Lung (tissue), 12 donors: ENCODE data around the gene SCGB3A1. TPM values are rescaled to one million over a fixed set of nuclear protein-coding genes. Genes with fewer than 3 reads are reported as not detected.

Experiments
- ATAC-seq: fragments of 200-7000 bp; cut with Tn5 transposase; one replicate; pipeline ENCODE4 v1.9.1; 2020; ENCODE audit warnings: moderate number of reproducible peaks; ENCODE audit not compliant: insufficient read depth, low FRiP score
- DNase-seq, 3 donors: peaks; one replicate each; pipeline ENCODE4 v3.0.0-alpha.2; 2013 to 2017
- H3K27ac ChIP-seq, 2 donors: one replicate each; pipeline ENCODE4 v1.5.1; 2013; ENCODE audit warnings: mild to moderate bottlenecking in 2 of 2, moderate library complexity in 2 of 2, control low read depth in 1 of 2, inconsistent platforms in 1 of 2, low read depth in 1 of 2, low read length in 1 of 2
- H3K27me3 ChIP-seq, 3 donors: one replicate each; pipeline ENCODE4 v1.5.1; 2013; ENCODE audit warnings: low read length in 2 of 3; ENCODE audit not compliant: control insufficient read depth in 3 of 3, insufficient read depth in 3 of 3
- H3K36me3 ChIP-seq, 4 donors: one replicate each; pipeline ENCODE4 v1.5.1; 2013; ENCODE audit warnings: low read length in 4 of 4, mild to moderate bottlenecking in 1 of 4, moderate library complexity in 1 of 4; ENCODE audit not compliant: control insufficient read depth in 4 of 4, insufficient read depth in 4 of 4
- H3K4me1 ChIP-seq, 5 donors: one replicate each; pipeline ENCODE4 v1.5.1; 2013; ENCODE audit warnings: low read length in 5 of 5, mild to moderate bottlenecking in 2 of 5, moderate library complexity in 1 of 5; ENCODE audit not compliant: control insufficient read depth in 5 of 5, insufficient read depth in 5 of 5
- H3K4me3 ChIP-seq: one replicate; pipeline ENCODE4 v1.5.1; 2013; ENCODE audit warnings: mild to moderate bottlenecking, control low read depth, moderate library complexity
- H3K9ac ChIP-seq, 2 donors: one replicate each; pipeline ENCODE4 v1.5.1; 2013; ENCODE audit warnings: low read length in 2 of 2, control low read depth in 1 of 2; ENCODE audit not compliant: insufficient read depth in 1 of 2
- H3K9me3 ChIP-seq, 4 donors: one replicate each; pipeline ENCODE4 v1.5.1; 2013; ENCODE audit warnings: low read length in 3 of 4, mild to moderate bottlenecking in 1 of 4, moderate library complexity in 1 of 4; ENCODE audit not compliant: control insufficient read depth in 4 of 4, insufficient read depth in 3 of 4
- WGBS, 2 donors: extraction: QIAGEN DNeasy Blood & Tissue Kit; methylation state at CpG; one replicate each; pipeline ENCODE4 v1.1.7; 2013; 5-methylcytosine and 5-hydroxymethylcytosine counted together
- polyA plus RNA-seq, 2 donors: library from polyadenylated mRNA; stranded (reverse); fragments of 200-250 nt; gene quantifications; one replicate each; pipeline ENCODE4 v1.2.1, GENCODE V29; 2013
- total RNA-seq, 2 donors: library from RNA; depleted of rRNA in 1 of 2; stranded (reverse); fragments of >200 nt in 1 of 2; gene quantifications; one replicate each; pipeline ENCODE4 v1.2.1, GENCODE V29; 2014 to 2021
- TF ChIP-seq, protein P1 (sequence below): IDR thresholded peaks from 2 replicates; pipeline ENCODE4 v1.5.1; 2012; ENCODE audit warnings: mild to moderate bottlenecking; ENCODE audit errors: control extremely low read depth, extremely low read depth
- donor health status: control.
- donor health status: control.
- donor health status: Bipolar disorder and iron deficiency.
- donor health status: healthy.
- donor health status: DM: yes; HTN: yes; CAD: no.

Gene SCGB3A1
- total and polyA plus RNA-seq, 4 donors, result 119 to 3,799 (median 1,024) TPM

GRCh38 chr5:180604271-180604670 lies 13.0 kb upstream of the SCGB3A1 start:
- peaks cover 0 to 3% (median 0%) of the 10 kb centered on the region in 4 donors for H3K36me3 ChIP-seq

DNA sequence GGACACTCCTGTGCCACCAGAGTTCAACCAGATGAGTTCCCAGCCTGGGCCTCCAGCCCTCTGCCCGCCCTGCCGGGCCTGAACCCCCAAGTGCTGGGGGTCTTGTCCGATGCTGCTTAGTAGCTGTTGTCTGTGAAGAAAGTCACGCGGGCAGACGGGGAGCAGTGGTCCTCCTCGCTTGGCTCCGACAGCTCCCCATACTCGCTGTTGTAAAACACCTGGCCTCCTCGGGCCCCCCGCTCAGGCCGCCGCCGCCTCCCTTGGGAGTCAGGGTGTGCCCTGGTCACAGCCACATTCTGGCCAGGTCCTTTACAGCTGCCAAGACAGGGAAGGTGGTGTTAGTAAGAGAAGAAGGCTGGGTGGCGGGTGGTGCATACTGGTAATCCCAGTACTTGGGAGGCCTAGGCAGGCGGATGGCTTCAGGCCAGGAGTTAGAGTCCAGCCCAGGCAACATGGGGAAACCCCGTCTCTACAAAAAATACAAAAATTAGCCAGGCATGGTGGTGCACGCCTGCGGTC lies 11.8 kb upstream of the SCGB3A1 start:
- Histone ChIP-seq H3K27ac (no peak overlapping the region), H3K9ac (no peak overlapping the region), H3K27me3 (no peaks in the 10 kb centered on the region), H3K36me3 (no peaks in the 10 kb centered on the region), H3K4me1 (peaks cover 0 to 4% (median 0%) of the 10 kb centered on the region in 5 donors), H3K9me3 (no peaks in the 10 kb centered on the region), H3K4me3 (no peak overlapping the region)
- WGBS, 2 donors, result 95 to 97% methylated on average over 19 of the region's 19 CpGs
- TF ChIP-seq, protein P1, sequence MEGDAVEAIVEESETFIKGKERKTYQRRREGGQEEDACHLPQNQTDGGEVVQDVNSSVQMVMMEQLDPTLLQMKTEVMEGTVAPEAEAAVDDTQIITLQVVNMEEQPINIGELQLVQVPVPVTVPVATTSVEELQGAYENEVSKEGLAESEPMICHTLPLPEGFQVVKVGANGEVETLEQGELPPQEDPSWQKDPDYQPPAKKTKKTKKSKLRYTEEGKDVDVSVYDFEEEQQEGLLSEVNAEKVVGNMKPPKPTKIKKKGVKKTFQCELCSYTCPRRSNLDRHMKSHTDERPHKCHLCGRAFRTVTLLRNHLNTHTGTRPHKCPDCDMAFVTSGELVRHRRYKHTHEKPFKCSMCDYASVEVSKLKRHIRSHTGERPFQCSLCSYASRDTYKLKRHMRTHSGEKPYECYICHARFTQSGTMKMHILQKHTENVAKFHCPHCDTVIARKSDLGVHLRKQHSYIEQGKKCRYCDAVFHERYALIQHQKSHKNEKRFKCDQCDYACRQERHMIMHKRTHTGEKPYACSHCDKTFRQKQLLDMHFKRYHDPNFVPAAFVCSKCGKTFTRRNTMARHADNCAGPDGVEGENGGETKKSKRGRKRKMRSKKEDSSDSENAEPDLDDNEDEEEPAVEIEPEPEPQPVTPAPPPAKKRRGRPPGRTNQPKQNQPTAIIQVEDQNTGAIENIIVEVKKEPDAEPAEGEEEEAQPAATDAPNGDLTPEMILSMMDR, result no peak
- ATAC-seq (no peak), DNase-seq (peak in 1 of 3 donors; percentile 10)

More at GRCh38 chr5:180604271-180604670, 13.0 kb upstream of the SCGB3A1 start:
- Histone ChIP-seq H3K27me3 (no peaks in the 10 kb centered on the region), H3K9ac (no peak overlapping the region), H3K9me3 (no peaks in the 10 kb centered on the region), H3K4me1 (peaks cover 0 to 4% (median 0%) of the 10 kb centered on the region in 5 donors), H3K27ac (no peak overlapping the region), H3K4me3 (no peak overlapping the region)
- WGBS, 2 donors, result 85 to 92% methylated on average over 13 of the region's 13 CpGs
- DNase-seq, result no peak
- no peak for ATAC-seq
- TF ChIP-seq, protein P1, result no peak

- Histone ChIP-seq H3K9me3 (no peaks in the 10 kb centered on the region), H3K9ac (no peak overlapping the region), H3K4me3 (no peak overlapping the region), H3K27me3 (no peaks in the 10 kb centered on the region), H3K36me3 (no peaks in the 10 kb centered on the region), H3K27ac (no peak overlapping the region), H3K4me1 (peaks cover 0 to 4% (median 0%) of the 10 kb centered on the region in 5 donors)
- ATAC-seq (no peak), DNase-seq (peak in 1 of 3 donors; percentile 1)
- 79 to 85% methylated on average over 15 of the region's 15 CpGs for WGBS, 2 donors
- TF ChIP-seq, protein P1, result no peak
These were observed 11.3 kb upstream of the SCGB3A1 start for GRCh38 chr5:180602481-180603075.
